RCC 7860 (cell line): ENCODE data around the gene GPRC5A.

ENCODE experiments used
- DNase-seq: peaks from one replicate; pipeline ENCODE4 v3.0.0-alpha.2; 2015; ENCODE audit warnings: low spot score
- FAIRE-seq: peaks from 2 replicates; lab custom pipeline; 2012; peaks lifted over from hg19 to GRCh38; lab: Jason Lieb, UNC

The GPRC5A gene

GRCh38 chr12:12909228-12909994 lies 18.0 kb downstream of the GPRC5A start:
- no peak for DNase-seq

GRCh38 chr12:12909995-12910420 lies 18.6 kb downstream of the GPRC5A start:
- no peak for DNase-seq
- no peak for FAIRE-seq

More at GRCh38 chr12:12909228-12909994, 18.0 kb downstream of the GPRC5A start:
- no peak for FAIRE-seq

GRCh38 chr12:12912711-12913110 lies 21.3 kb downstream of the GPRC5A start:
- FAIRE-seq (no peak), DNase-seq (no peak)

DNA sequence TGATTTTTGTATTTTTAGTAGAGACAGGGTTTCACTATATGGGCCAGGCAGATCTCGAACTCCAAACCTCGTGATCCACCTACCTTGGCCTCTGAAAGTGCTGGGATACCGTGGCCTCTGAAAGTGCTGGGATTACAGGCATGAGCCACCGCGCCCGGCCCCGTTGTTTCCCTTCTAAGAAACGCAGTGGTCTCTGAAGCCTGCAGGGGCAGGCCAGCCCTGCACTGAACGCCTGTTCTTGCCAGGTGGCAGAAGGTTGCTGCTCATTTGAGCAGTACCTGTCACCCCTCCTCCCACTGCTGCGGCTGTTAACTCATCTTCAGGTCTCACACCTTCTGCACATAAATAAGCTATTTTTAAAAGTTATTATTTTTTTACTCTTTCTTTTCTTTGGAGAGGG lies 24.3 kb downstream of the GPRC5A start:
- no peak for FAIRE-seq
- no peak for DNase-seq

DNA sequence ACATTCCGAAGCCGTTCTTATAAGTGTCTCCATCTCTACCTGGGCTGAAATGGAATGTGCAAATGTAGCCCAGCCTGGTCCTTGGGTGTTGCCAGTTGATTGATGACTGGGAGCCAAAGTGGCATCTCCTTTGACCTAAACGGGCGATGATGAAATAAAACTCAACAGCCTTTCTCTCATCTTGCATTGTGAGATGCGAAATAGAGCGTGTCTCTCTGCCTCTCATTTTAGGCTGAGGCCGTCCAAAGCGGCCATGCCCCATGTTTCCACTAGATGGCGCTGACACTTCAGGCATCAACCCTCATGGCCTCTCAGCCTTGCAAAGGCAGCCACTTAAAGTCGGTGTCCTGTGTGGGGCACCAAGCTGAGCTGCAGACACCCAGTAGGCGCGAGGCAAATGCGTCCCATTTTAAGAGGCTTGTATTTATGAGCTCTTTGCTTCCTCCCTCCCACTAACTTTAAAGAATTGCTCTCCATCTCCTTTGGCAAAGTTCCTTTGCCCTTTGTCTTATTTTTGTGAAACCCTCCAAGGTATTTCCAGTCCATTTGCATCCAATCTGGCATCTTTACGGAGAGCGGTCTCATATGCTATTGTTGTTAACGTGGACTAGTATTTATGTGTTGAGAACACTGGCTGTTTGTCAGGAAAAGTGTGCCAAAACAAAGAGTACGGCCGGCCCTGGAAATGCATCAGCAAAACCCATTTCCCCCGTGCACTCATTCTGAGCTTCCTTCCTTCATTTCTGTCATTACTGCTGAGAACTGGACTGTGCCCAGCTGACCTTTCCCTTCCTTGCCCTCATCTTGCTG lies 25.0 kb downstream of the GPRC5A start:
- peak; percentile 53 for DNase-seq
- no peak for FAIRE-seq

DNA sequence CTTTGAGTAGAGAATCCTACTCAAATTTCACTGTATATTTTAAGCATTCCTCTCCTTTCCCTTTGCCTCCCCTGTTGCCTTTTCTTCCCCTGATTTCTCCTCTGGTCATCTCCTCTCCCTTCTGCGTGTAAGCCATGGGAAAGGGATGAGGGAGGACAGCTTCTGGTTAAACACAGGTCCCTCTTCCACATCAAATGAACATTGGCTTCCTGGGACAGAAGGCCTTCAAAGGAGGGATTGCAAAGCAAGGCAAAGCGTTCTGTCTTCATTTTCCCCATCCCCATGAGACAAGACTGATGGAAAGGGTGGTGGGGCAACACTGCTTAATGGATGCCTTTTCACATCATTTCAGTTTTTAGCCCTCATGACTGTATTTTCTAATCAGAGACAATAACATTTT lies 26.2 kb downstream of the GPRC5A start:
- DNase-seq, result no peak
- FAIRE-seq, result no peak

- no peak for DNase-seq
- no peak for FAIRE-seq
These were observed 27.5 kb downstream of the GPRC5A start for GRCh38 chr12:12918781-12919389.

DNA sequence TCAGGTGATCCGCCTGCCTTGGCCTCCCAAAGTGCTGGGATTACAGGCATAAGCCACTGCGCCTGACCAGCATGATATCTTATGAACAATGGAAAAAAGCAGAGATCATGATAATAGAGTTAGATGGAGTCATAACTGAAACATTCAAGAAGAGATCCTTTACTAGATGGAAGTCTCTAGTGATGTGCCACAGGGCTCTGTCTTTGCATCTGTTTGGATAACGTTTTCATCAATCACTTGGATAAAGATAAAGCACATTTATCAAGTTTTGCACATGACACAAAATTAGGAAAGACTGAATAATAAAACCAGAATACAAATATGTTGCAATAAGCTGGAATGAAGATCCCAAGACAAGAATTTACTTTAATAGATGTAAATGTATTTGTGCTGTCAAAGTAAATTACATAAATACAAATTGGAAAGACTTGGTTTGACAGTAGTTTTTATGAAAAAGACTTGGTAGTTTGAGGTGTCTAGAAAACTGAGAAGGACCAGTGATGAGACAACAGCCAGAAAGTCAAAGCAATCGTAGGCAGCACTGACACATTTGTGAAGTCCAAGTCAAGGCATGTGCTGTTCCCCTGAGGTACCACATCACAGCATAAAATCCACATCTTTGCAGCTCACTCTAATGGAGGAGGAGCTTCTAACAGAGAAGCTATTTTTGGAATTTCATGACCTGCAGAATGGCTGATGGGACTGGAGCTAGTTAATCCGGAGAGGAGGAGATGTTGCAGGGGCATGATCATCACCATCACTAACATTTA lies 28.5 kb downstream of the GPRC5A start:
- no peak for DNase-seq
- FAIRE-seq, result no peak

GRCh38 chr12:12922191-12922616 lies 30.8 kb downstream of the GPRC5A start:
- FAIRE-seq, result no peak
- DNase-seq, result peak; percentile 23

DNA sequence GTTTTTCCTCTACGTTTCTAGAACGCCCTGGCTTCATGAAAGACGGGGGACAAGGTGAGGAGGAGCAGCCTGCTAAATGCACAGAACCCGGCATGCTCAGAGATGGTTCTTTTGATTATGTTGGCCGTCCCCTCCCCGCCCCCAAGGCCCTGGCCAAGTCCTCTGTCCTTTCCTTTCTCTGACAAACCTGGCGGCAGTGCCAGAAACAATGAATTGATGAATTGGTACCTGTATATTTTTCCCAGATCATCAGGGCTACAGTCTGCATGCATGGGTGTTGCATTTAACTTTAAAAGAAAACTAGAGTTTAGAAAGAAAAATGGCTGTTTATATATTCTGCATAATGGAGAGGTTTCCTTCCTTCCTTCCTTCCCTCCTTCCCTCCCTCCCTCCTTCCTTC lies 31.6 kb downstream of the GPRC5A start:
- FAIRE-seq (no peak), DNase-seq (no peak)

DNA sequence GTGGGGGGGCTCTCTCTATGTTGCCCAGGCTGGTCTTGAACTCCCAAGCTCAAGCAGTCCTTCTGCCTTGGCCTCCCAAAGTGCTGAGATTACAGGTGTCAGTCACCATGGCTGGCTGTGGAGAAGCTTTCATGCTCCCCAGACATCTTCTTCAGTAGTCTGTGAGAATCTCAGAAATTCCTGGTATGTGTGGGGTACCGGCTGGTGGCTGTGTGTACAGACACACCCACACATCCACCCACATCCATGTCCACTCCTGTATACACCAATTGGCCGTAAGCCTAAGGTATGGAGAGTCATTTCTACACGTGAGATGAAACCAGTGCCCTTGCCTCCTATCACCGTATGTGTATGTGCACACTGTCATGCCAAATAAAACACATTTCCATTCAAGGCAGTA lies 32.8 kb downstream of the GPRC5A start:
- DNase-seq (no peak), FAIRE-seq (no peak)

GRCh38 chr12:12925388-12925787 lies 34.0 kb downstream of the GPRC5A start:
- no peak for DNase-seq
- no peak for FAIRE-seq

DNA sequence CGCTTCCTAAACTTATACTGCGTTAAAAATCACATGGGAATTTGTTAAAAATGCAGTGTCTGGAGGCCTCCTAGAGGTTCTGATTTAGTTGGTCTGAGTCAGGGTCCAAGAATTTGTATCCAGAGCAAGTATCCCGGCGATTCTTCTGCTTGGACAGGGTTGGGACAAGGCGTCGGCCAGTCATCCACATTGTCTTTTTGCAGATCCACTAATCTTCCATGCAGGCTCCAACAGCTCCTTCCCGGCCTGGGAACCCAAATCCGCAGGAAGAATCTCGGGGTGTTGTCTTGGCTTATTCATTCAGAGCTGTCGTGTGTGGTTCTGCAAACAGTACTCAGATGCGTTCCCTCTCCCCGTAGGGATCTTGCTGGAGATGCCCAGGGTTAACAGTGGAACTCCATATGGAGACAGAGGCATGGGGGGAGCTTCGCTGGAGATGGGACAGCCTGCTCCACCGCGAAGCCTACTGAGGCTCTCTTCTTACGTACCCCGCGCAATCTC lies 35.3 kb downstream of the GPRC5A start:
- DNase-seq, result no peak
- no peak for FAIRE-seq

DNA sequence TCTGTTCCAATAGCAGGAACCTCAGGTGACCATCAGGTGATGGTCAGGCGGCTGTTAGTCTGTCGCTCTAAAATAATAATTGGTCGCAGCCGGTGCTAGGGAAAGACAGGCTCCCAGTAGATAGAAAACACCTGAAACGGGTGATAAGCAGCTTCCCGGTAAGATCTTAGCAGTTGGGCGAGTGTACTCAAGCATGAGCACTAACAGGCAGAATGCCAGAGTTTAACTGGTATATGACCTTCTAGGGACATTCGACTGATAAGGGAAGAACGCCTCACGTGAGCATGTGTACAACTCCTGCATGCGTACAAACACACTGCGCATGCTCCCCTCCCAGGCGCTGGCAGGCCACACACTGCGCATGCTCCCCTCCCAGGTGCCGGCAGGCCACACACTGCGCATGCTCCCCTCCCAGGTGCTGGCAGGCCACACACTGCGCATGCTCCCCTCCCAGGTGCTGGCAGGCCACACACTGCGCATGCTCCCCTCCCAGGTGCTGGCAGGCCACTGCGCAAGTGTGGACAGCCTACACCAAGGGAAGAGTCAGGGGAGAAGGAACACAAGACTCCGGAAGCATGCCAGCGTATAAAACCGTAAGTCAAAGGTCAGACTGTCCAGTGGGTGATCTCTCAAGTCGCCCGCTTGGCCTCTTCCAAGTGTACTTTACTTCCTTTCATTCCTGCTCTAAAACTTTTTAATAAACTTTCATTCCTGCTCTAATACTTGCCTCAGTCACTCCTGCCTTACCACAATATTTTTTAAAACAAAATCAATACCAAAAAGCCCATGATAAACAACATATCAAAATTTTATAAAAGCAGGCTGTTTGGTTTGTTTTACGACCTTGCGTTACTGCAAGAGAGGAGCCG lies 36.1 kb downstream of the GPRC5A start:
- FAIRE-seq, result peak; percentile 73

GRCh38 chr12:12929696-12930095 lies 38.3 kb downstream of the GPRC5A start:
- no peak for DNase-seq
- FAIRE-seq, result no peak

More for the DNA sequence above, 36.1 kb downstream of the GPRC5A start:
- peak; percentile 88 for DNase-seq

DNA sequence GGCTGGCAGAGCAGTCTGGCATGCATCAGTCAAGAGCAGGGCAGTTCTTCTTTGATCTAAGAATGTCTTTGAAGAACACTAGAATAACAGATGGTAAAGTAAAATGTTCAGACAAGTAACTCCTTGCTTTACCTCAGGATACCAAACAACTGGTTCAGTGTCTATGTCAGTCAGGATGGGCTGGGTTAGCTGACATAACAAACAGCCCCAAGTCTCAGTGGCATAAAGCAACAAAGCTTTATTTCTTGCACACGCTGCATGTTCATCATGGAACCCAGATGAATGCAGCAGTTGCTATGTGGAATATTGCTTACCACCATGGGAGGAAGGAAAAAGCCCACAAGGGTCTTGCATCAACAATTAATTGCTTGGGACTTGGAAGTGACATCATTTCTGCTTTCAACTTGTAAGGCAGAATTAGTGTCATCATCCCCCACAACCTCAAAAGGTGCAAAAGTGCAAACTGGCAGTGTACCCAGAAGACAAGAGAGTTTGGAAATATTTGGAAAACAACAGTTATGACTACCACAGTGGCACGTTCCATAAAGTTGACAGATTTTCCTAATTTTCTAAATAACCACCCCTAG lies 39.4 kb downstream of the GPRC5A start:
- DNase-seq, result no peak
- no peak for FAIRE-seq

GRCh38 chr12:12933742-12934141 lies 42.4 kb downstream of the GPRC5A start:
- no peak for DNase-seq
- FAIRE-seq, result no peak

DNA sequence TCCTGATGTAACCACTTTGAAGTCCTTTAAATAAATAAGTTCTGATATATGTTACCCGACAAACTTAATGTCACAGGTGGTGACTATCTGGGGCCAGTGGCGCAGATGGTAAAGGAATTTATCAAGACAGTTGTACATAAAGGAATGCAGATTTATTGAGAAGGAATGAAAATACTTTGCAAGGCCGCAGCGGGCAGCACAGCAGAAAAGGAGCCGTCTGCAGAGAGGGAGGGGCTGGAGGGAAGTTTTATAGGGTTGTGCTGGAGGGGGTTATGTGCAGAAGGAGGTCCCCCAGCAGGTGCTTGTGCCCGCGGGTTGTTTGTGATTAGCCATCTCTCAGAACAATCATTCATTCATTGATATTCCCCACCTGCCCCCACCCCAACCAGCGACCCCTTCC lies 43.2 kb downstream of the GPRC5A start:
- DNase-seq (no peak), FAIRE-seq (no peak)

GRCh38 chr12:12936983-12937491 lies 45.7 kb downstream of the GPRC5A start:
- FAIRE-seq, result no peak
- no peak for DNase-seq
